Inflammatory macrophage treated with lipopolysaccharide for 4 hours (primary cell): ENCODE measurements around the gene POU2AF1.
A peak's percentile ranks its signal among the peaks of the same experiment; 100 is the strongest.

Experiments used
- DNase-seq: peaks from one replicate; pipeline ENCODE4 v3.0.0-alpha.2; 2020

POU2AF1 gene

DNA sequence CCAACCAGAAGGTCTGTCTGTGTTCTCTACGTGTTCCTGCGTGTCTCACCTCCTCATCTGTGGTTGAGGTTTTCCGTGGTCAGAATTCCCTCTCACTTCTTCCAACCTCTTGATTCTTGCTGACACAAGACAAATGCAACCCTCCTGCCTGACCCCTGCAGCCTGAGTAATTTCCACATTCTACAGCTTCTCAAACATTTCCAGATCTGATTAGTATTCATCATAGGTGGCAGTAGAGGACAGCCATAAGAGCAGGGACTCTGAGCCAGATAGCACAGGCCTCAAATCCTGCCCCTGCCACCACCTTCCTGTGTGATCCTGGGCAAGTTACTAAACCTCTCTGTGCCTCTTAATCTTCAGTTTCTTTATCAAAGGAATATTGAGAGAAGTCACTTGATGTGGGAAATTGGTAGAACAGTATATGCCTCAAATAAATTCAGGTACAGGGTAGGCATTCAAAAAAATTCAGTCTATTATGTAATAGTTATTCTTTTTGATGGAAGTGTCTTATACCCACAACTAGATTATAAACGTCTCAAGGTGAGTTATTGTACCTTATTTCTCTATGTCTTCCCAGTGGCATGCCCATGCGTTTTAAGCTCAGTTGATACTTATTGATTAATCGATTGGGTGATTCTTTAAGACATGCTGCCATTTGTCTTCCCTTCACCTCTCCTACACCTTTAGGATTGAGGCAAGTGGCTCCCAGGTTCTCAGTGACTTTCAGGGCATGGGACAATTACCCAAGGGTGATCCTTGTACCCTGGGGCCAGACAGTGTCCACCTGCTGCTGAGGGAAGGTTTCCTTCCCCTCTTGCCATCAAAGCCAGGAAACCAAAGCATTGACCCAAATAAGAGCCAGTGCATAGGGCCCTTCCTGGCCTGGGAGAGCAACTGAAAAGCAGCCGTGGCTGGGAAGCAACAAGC is 19.6 kb downstream of the POU2AF1 start:
- no peak for DNase-seq

DNA sequence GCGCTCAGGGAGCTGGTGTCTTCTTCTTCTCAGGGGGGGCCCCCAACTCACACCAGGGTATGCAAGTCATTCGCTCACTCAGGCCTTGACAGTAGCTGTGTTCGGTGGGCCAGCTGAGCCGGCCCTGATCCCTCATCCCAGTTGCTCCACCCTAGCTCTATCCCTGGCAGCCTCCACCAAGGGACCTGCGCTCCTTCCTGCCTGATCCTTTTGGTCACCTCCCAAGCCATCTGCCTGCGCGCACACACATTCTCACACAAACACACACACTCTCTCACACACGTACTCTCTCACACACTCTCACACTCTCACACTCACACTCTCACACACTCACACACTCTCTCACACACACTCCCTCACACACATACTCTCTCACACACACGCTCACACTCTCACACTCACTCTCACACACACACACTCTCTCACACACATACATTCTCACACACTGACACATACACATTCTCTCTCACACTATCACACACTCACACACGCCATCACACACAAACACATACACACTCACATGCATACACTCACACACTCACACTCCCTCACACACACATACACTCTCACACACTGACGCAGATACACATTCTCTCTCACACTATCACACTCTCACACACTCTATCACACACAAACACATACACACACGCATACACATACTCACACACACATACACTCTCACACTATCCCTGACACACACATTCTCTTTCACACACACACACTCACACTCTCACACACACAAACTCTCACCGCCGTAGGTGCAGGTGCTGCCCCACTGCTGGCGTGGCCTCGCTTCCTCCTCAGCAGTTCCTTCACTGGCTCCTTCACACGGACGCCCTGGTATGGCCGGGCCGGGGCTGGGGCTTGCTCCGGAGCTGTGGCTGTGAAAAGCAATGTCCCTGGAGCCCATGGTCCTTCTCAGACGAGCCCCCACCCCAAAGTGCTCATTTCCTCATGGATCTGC is 20.8 kb downstream of the POU2AF1 start:
- no peak for DNase-seq

GRCh38 chr11:111357150-111358037 is 21.7 kb downstream of the POU2AF1 start:
- DNase-seq: no peak

DNA sequence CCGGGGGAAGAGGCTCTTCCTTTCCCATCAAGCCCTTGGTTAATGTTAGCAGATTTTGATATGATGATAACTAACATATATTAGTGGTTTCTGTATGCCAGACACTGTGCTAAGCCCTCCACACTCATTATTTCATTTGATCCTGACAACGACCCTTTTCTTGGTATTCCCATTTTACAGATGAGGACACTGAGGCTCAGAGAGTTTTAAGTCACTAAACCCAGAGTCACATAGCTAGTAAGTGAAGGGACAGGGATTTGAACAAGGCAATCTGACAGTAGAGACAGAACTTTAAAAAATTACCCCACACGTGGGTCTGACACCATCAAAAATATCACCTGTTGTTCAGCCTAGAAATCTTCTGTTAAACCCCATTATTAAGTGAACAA is 22.4 kb downstream of the POU2AF1 start:
- DNase-seq: no peak

- DNase-seq: no peak
These were observed 23.0 kb downstream of the POU2AF1 start for GRCh38 chr11:111355956-111356659.

DNA sequence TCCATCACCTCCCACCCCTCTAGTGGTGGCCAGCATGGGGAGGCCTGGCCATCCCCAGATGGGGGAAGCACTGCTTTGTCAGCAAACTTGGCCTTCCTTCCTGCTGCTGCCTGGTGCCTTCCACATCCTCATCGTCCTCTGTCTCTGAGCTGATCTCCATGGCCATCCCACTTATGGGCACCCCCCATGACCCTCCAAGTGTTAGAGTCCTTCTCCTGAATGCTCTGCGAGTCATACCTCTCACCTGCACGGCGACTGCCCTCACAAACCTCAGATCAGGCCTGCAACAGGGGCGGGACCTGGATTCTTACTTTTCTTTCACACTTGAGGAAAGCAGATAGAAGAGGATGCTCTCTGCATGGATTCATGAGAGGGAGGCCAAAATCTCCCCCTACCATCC is 24.0 kb downstream of the POU2AF1 start:
- no peak for DNase-seq

DNA sequence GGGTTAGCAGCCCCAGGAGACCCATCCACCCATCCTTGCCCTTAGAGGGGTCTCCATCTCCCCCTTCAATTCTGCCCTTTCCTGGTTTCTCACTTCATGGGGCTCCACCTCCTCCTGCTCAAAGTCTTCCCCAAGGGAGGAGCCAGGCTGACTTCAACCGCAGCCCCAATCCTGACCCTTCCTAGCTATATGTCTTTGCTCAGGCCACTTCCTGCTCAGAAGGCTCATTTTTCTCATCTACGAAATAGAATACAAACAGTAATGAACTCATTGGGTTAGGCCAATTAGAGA is 24.5 kb downstream of the POU2AF1 start:
- DNase-seq: no peak

DNA sequence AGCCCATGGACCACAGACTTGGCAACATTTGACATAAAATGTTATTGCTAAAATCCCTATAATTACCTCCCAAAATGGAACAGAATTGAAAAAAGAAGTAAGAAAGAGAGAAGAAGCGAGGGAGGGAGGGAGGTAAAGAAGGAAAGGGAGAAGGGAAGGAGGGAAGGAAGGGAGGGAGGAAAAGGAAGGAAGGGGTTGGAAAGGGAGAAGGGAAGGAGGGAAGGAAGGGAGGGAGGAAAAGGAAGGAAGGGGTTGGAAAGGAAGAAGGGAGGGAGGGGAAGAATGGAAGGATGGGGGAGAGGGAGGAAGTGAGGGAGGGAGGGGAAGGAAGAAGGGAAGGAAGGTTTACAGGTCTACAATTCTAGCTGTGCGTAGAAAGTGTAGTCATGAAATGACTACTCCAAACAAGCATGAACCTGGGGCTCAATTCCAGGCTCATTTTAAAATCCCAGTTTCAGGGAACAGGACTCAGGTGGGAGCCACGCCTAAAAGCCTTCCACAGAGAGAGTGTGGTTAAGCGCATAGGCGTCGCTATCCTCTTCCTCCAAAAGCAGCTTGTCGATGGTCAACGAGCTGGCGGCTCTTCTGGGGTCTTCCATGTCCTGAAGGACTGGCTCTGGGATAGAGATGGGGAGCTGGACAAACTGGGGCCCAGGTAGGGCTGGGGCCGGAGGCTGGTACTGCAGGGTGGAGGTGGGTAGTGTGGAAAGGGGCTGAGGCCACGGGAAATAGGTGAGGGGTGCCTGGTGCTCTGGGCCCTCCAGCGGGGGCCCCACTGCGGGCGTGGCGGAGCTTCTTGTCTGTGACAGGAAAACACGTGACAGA is 25.1 kb downstream of the POU2AF1 start:
- no peak for DNase-seq

GRCh38 chr11:111352935-111353710 is 26.0 kb downstream of the POU2AF1 start:
- DNase-seq: no peak

- DNase-seq: no peak
These were observed 26.8 kb downstream of the POU2AF1 start for GRCh38 chr11:111352231-111352746.

DNA sequence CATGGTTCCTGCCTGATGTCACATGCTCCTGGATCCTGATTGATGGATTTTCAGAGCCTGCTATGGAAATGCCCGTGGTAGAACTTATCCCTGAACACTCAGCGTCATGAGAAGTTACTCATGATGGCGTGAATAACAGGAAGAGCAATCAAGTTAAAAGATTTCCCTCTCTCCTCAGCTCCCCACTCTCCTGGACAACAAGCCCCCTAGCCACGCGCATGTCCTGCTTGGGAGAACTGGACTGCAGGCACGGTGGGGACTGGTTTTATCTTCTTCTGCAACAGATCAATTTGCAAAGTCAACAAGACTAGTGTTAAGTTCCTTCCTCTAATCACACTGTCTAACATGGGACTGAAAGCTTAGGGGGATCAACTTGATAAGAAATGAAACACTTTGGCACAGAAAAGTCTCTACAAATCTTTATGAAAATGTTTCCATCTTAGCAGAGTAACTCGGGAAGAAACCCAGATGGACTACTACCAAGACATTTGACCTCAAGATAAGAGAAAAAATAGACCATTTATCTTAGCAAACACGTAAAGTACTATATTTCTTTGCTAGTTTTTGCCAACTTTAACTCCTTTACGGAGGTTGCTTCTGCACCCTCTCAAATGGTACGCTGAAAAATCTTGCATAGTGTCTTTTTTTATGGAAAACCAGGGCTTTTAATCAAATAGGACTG is 27.6 kb downstream of the POU2AF1 start:
- no peak for DNase-seq

- DNase-seq: no peak
These were observed 28.3 kb downstream of the POU2AF1 start for GRCh38 chr11:111350811-111351210.

DNA sequence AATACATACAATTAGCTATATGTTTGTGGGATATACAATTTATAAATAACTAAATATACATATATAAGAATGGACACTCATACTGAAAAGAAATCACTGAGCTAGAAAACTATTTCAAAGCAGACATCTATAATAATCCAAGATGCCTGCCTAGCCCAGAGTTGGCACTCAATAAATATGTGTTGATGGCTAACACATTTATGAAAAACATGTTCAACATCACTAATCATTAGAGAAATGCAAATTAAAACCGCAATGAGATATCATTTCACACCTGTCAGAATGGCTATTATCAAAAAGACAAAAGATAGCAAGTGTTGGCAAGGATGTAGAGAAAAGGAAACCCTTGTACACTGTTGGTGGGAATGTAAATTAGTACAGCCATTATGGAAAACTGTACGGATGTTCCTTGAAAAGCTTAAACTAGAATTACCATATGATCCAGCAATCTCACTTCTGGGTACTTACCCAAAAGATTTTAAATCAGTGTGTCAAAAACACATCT is 29.8 kb downstream of the POU2AF1 start:
- DNase-seq: no peak

- DNase-seq: no peak
These were observed 30.9 kb downstream of the POU2AF1 start for GRCh38 chr11:111348147-111348546.

DNA sequence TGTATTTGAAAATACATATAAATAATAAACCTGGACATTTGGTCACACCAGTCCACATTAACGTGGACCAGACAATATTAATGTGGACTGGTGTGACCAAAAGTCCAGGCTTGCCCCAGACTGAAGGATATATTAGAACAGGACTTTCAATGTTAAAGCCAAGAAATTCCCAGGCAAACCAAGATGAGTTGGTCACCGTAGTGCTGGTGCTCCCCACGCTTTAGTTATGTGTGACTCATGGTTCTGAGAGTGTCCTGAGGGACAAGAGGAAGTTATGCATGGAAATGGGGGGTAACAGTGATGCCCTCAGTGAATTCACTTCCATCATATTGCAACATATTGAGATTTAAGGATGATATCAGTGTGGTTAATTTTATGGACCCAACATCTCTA is 31.4 kb downstream of the POU2AF1 start:
- DNase-seq: peak; percentile 33

- no peak for DNase-seq
These were observed 31.9 kb downstream of the POU2AF1 start for GRCh38 chr11:111347002-111347722.

- no peak for DNase-seq
These were observed 35.0 kb downstream of the POU2AF1 start for GRCh38 chr11:111344032-111344431.

DNA sequence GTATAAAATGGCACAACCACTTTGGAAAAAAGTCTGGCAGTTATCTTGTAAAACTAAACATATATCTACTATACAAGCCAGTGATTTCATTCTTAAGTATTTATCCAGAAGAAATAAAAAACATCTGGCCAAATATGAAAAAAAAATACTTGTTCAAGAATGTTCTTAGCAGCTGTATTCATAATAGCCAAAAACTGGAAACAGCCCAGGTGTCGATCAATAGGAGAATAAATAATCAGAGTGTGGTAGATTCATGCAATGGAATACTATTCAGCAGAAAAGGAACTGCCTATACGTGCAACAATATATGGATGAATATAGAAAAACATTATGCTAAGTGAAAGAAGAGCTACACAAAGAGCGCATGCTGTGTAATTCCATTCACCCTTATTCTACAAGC is 36.7 kb downstream of the POU2AF1 start:
- DNase-seq: no peak
